Measurements from ENCODE around the gene KCND2. TPM values are rescaled to one million over a fixed set of nuclear protein-coding genes. Genes with fewer than 3 reads are reported as not detected.

The KCND2 gene
- total RNA-seq, 4 donors from 2014 or later = 0.89 to 2.1 (median 1.4) TPM

GRCh38 chr7:120260111-120260510 is 12.9 kb upstream of the KCND2 start:
- Histone ChIP-seq H3K4me3 (replicated peaks in 1 of 3) (no peak overlapping the region), H3K4me1 (no peaks in the 10 kb centered on the region), H3K27me3 (no peaks in the 10 kb centered on the region), H3K36me3 (no peaks in the 10 kb centered on the region), H3K9me3 (no peaks in the 10 kb centered on the region), H3K27ac (no peak overlapping the region)
- TF ChIP-seq CTCF (IDR thresholded peaks at IDR 0.05) (no peak), POLR2A (IDR thresholded peaks at IDR 0.05) (no peak)
- 75 to 86% methylated on average over 1 of the region's 1 CpG for WGBS, 2 donors
- DNase-seq = no peak
- intact Hi-C loops (cut with DNase I) = no loop called here

DNA sequence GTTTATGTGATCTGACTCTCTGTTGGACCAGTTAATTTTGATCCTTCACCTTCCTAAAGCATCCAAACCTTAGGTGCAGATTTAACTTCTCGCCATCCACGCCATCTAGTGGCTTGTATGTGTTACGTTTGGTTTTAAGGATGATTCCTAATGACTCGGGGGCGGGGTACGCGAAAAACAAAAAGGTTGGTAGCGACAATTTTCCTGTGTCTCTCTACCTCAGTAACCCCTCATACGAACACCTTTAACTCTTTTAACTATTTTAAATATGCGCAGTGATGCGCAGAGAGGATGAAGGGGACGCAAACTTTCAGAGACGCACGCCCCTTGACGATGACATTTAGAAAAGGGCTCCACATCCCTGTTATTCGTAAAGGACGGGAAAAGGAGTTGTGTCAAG is 714 bp upstream of the KCND2 start:
- Histone ChIP-seq H3K36me3 (no peaks in the 10 kb centered on the region), H3K4me1 (no peaks in the 10 kb centered on the region), H3K27me3 (no peaks in the 10 kb centered on the region), H3K9me3 (no peaks in the 10 kb centered on the region), H3K4me3 (replicated peaks in 1 of 3) (peak overlapping the region in 2 of 3 donors; percentile 19 to 37), H3K27ac (no peak overlapping the region)
- 1 to 2% methylated on average over 17 of the region's 17 CpGs for WGBS, 2 donors
- peak in 1 of 2 donors; percentile 4 for DNase-seq
- TF ChIP-seq POLR2A (IDR thresholded peaks at IDR 0.05) (no peak), CTCF (IDR thresholded peaks at IDR 0.05) (peak in 5 of 6 experiments; percentile 7 to 59 (median 49))
- intact Hi-C loops (cut with DNase I) = no loop called here

GRCh38 chr7:120273476-120273975 is 551 bp downstream of the KCND2 start:
- Histone ChIP-seq H3K4me1 (no peaks in the 10 kb centered on the region), H3K36me3 (no peaks in the 10 kb centered on the region), H3K27ac (no peak overlapping the region), H3K9me3 (no peaks in the 10 kb centered on the region), H3K27me3 (no peaks in the 10 kb centered on the region), H3K4me3 (replicated peaks in 1 of 3) (peak overlapping the region in 2 of 3 donors; percentile 22 to 37)
- TF ChIP-seq CTCF (IDR thresholded peaks at IDR 0.05) (no peak), POLR2A (IDR thresholded peaks at IDR 0.05) (no peak)
- intact Hi-C loops (cut with DNase I) = no loop called here
- 1 to 2% methylated on average over 6 to 33 of the region's 38 CpGs for WGBS, 2 donors
- DNase-seq = peak; percentile 29 to 48

DNA sequence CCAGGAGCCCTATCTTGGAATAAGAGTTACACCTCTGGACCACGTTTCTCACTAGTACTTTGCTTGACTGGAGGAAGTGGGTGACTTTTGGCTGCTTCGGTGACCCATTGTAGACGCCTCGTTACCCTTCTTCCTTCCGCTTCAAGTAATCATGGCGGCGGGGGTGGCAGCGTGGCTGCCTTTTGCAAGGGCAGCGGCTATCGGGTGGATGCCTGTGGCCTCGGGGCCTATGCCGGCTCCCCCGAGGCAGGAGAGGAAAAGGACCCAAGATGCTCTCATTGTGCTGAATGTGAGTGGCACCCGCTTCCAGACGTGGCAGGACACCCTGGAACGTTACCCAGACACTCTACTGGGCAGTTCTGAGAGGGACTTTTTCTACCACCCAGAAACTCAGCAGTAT is 1.5 kb downstream of the KCND2 start:
- H3K27ac ChIP-seq = no peak overlapping the region
- H3K9me3 ChIP-seq = no peaks in the 10 kb centered on the region
- TF ChIP-seq POLR2A (IDR thresholded peaks at IDR 0.05) (no peak), CTCF (IDR thresholded peaks at IDR 0.05) (no peak)
- WGBS, 2 donors = 91 to 93% methylated on average over 16 of the region's 16 CpGs
- H3K36me3 ChIP-seq = no peaks in the 10 kb centered on the region
- H3K4me3 ChIP-seq (replicated peaks in 1 of 3) = no peak overlapping the region
- intact Hi-C loops (cut with DNase I) = no loop called here
- no peak for DNase-seq
- no peaks in the 10 kb centered on the region for H3K27me3 ChIP-seq
- H3K4me1 ChIP-seq = no peaks in the 10 kb centered on the region

DNA sequence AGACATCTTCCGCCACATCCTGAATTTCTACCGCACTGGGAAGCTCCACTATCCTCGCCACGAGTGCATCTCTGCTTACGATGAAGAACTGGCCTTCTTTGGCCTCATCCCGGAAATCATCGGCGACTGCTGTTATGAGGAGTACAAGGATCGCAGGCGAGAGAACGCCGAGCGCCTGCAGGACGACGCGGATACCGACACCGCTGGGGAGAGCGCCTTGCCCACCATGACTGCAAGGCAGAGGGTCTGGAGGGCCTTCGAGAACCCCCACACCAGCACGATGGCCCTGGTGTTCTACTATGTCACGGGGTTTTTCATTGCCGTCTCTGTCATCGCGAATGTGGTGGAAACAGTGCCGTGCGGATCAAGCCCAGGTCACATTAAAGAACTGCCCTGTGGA is 1.9 kb downstream of the KCND2 start:
- H3K4me1 ChIP-seq = no peaks in the 10 kb centered on the region
- no peak overlapping the region for H3K27ac ChIP-seq
- intact Hi-C loops (cut with DNase I) = no loop called here
- 96 to 98% methylated on average over 27 of the region's 27 CpGs for WGBS, 2 donors
- no peak for DNase-seq
- H3K4me3 ChIP-seq (replicated peaks in 1 of 3) = no peak overlapping the region
- TF ChIP-seq POLR2A (IDR thresholded peaks at IDR 0.05) (no peak), CTCF (IDR thresholded peaks at IDR 0.05) (no peak)
- no peaks in the 10 kb centered on the region for H3K36me3 ChIP-seq
- no peaks in the 10 kb centered on the region for H3K27me3 ChIP-seq
- H3K9me3 ChIP-seq = no peaks in the 10 kb centered on the region

Measured in thyroid gland (tissue), 4 donors.